Ramos (cell line): ENCODE measurements around the gene RAB11FIP5.

Experiments
- in situ Hi-C: fragments of 300-500 bp; cut with MboI; formaldehyde crosslinking; loops from one replicate; pipeline ENCODE4 v1.14.3; 2022; ENCODE audit warnings: low sequenced_read_pairs; ENCODE audit not compliant: unreplicated experiment

Gene RAB11FIP5

GRCh38 chr2:73036766-73037165, 76.0 kb downstream of the RAB11FIP5 start:
- in situ Hi-C loops = no loop called here

- in situ Hi-C loops = no loop called here
Observed at GRCh38 chr2:73035899-73036711, 76.6 kb downstream of the RAB11FIP5 start.

- in situ Hi-C loops = no loop called here
Observed at GRCh38 chr2:73034661-73035375, 77.9 kb downstream of the RAB11FIP5 start.

GRCh38 chr2:73033766-73034381, 78.9 kb downstream of the RAB11FIP5 start:
- in situ Hi-C loops = no loop called here

- in situ Hi-C loops = no loop called here
Observed at GRCh38 chr2:73033142-73033765, 79.5 kb downstream of the RAB11FIP5 start.

- in situ Hi-C loops = no loop called here
Observed at GRCh38 chr2:73032702-73033097, 80.0 kb downstream of the RAB11FIP5 start.

- in situ Hi-C loops = no loop called here
Observed at GRCh38 chr2:73031725-73032701, 80.7 kb downstream of the RAB11FIP5 start.

- in situ Hi-C loops = no loop called here
Observed at GRCh38 chr2:73031095-73031678, 81.6 kb downstream of the RAB11FIP5 start.

- in situ Hi-C loops = no loop called here
Observed at GRCh38 chr2:73028841-73029240, 83.9 kb downstream of the RAB11FIP5 start.

- in situ Hi-C loops = no loop called here
Observed at GRCh38 chr2:73027340-73027739, 85.4 kb downstream of the RAB11FIP5 start.

- in situ Hi-C loops = no loop called here
Observed at GRCh38 chr2:73023497-73023896, 89.3 kb downstream of the RAB11FIP5 start.
